Choroid plexus epithelial cell (primary cell): ENCODE data around the gene MARCHF2.

ENCODE experiments used
- DNase-seq: peaks from one replicate; pipeline ENCODE4 v3.0.0-alpha.2; 2010; ENCODE audit warnings: low read depth
- H3K4me3 ChIP-seq: 2 replicates; pipeline ENCODE4 v1.5.1; 2011; ENCODE audit warnings: low read depth, mild to moderate bottlenecking, control low read depth, low read length, moderate library complexity
- CTCF ChIP-seq: conservative IDR thresholded peaks from 2 replicates; pipeline ENCODE4 v1.5.1; 2011; ENCODE audit warnings: low read depth, mild to moderate bottlenecking, control low read depth, inconsistent platforms, low read length, moderate library complexity

The MARCHF2 gene

GRCh38 chr19:8482696-8483095, 69.6 kb downstream of the MARCHF2 start:
- no peak for TF ChIP-seq CTCF
- H3K4me3 ChIP-seq = no peak overlapping the region
- no peak for DNase-seq

GRCh38 chr19:8483165-8483564, 70.1 kb downstream of the MARCHF2 start:
- no peak for DNase-seq
- no peak for TF ChIP-seq CTCF

GRCh38 chr19:8484331-8484894, 71.3 kb downstream of the MARCHF2 start:
- TF ChIP-seq CTCF = no peak
- no peak overlapping the region for H3K4me3 ChIP-seq

More at GRCh38 chr19:8483165-8483564, 70.1 kb downstream of the MARCHF2 start:
- no peak overlapping the region for H3K4me3 ChIP-seq

GRCh38 chr19:8485561-8486371, 72.7 kb downstream of the MARCHF2 start:
- no peak overlapping the region for H3K4me3 ChIP-seq
- TF ChIP-seq CTCF = no peak
- DNase-seq = no peak

More at GRCh38 chr19:8484331-8484894, 71.3 kb downstream of the MARCHF2 start:
- no peak for DNase-seq

GRCh38 chr19:8486661-8487136, 73.6 kb downstream of the MARCHF2 start:
- H3K4me3 ChIP-seq = no peak overlapping the region
- DNase-seq = no peak
- no peak for TF ChIP-seq CTCF

DNA sequence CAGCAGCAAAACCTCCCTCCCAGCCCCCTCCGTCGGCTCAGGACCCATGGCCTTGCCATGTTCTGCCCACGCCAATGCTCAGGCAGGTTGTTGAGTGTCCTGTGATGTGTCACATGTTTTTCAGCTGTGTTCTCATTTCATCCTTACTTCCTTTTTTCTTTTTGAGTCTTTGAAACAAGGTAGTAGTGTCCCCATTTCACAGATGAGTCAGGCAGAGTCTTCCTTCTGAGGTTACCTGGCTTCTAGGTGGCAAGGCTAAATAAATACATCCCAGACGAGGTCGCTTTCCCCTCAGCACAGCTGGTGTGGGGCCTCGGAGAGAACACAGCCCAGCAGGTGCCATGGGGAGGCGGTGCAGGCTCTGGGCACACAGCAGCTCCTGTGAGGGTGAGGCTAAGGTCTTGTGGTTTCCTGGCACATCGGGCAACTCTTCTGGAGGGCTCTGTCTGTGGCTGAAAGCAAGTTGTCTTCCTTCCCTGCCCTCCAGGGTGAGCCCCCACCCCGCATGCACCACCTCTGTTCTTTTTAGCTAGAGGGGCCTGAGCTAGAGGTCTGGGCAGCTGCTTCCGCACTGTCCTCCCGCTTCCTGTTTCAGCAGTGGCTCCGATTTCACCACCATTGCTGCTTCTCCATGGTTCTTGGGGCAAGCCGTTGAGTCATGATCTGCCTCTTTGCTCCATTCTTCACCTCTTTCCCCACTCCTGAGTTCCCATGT, 74.2 kb downstream of the MARCHF2 start:
- no peak overlapping the region for H3K4me3 ChIP-seq
- DNase-seq = no peak

More for the DNA sequence above, 74.2 kb downstream of the MARCHF2 start:
- no peak for TF ChIP-seq CTCF
